ENCODE measurements around the gene HLA-DRB1. TPM values are rescaled to one million over a fixed set of nuclear protein-coding genes. Genes with fewer than 3 reads are reported as not detected.
"Not testable (repeated sequence)": the region's sequence is repeated elsewhere in the genome, so short reads cannot be mapped to it uniquely, and the experiment has no call there.

HLA-DRB1 gene
- polyA plus RNA-seq, 6 donors from 2014 or later = 2,451 to 5,170 (median 4,939) TPM

DNA sequence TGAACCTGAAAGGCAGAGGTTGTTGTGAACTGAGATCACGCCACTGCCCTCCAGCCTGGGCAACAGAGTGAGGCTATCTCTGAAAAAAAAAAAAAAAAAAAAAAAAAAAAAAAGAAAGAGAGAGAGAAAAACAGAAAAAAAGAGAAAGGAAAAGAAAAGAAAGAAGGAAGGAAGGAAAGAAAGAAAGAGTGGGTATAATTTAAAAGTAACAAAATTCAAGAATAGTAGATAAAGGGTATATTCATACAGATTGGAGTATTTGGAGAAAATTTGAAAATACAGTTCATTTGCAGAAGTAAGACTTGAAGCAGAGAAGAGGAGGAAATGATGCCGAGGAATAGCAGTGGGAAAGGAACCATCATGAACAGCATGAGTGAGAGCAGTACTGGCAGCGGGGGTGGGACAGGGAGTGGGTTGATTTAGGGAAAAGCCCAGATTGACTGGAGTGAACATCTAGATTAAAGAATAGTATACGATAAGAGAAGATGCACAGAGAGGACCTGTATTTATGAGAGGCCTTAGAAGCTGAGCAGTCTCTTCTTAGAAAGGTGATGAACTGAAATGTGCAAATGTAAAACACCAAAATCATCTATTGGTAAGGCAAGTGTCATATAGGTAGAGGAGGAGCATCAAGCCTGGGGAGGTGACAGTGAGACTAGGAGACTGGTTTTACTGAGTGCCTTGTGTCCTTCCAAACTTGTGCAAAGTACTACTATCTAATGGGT lies 17.8 kb upstream of the HLA-DRB1 start:
- DNase-seq (no peak), ATAC-seq (ENCODE audit: low read depth in 2 of 2) (no peak)
- H3K36me3 Mint-ChIP-seq = peaks cover 0 to 19% of the 10 kb centered on the region in 2 donors
- H3K4me3 Mint-ChIP-seq = peak overlapping the region in 7 of 8 donors; percentile 7 to 89 (median 63)
- H3K9me3 Mint-ChIP-seq = peaks cover 0 to 18% (median 4%) of the 10 kb centered on the region in 7 donors
- H3K27ac Mint-ChIP-seq = peak overlapping the region in 1 of 6 donors; percentile 100
- no peaks in the 10 kb centered on the region for H3K27me3 Mint-ChIP-seq
- H3K4me1 Mint-ChIP-seq = peaks cover 37 to 58% (median 41%) of the 10 kb centered on the region in 3 donors

DNA sequence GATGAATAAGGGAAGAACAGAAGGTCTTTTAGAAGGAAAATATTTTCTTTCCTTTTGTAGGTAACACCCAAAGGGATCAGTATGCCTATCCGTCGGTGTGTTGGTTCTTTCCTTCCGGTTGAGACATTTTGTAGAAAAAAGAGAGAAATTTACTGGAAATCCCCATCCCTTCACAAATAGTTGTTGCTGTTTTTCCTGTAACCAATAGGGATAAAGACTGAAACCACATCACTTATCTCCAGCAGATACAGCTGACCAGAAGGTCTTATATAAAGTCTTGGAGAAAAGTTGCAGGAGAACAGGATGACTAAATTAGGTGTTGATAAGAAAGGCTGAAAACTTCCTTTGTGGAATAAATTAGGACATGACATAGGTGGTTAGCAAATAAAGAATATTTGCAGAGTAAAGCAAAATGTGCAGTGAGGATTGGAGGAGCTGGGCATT lies 14.8 kb upstream of the HLA-DRB1 start:
- Mint-ChIP-seq H3K4me3 (peak overlapping the region; percentile 66 to 90 (median 80)), H3K27ac (peak overlapping the region in 4 of 6 donors; percentile 98 to 100 (median 99)), H3K36me3 (peaks cover 4 to 17% of the 10 kb centered on the region in 2 donors), H3K27me3 (no peaks in the 10 kb centered on the region), H3K9me3 (peaks cover 0 to 21% (median 5%) of the 10 kb centered on the region in 7 donors), H3K4me1 (peaks cover 44 to 72% (median 62%) of the 10 kb centered on the region in 3 donors)
- ATAC-seq (ENCODE audit: low read depth in 2 of 2) (peak; percentile 68 to 71), DNase-seq (peak; percentile 48)

DNA sequence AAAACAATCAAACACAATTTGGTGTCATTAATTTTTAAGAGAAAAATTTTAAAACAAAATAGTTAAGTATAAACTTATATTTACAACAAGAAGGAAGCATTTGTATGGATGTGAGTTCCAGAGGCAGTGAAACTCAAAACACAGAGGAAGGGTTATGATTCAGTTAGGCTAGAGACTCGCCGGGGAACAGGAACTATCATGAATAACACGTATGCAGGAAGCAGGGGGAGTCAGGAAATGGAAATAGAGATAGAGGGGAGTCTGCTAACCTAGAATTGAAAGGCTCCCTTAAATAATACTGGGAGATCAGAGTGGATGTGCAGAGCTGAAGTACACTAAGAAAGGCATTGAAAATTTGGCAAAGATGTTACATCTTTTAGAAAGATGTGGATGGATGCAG lies 14.2 kb upstream of the HLA-DRB1 start:
- DNase-seq = no peak
- Mint-ChIP-seq H3K4me3 (peak overlapping the region; percentile 66 to 90 (median 80)), H3K4me1 (peaks cover 44 to 76% (median 68%) of the 10 kb centered on the region in 3 donors), H3K9me3 (peaks cover 0 to 25% (median 6%) of the 10 kb centered on the region in 7 donors), H3K27ac (peak overlapping the region in 4 of 6 donors; percentile 98 to 100 (median 99)), H3K27me3 (no peaks in the 10 kb centered on the region), H3K36me3 (peaks cover 4 to 17% of the 10 kb centered on the region in 2 donors)
- ATAC-seq (ENCODE audit: low read depth in 2 of 2) = peak; percentile 54 to 57

DNA sequence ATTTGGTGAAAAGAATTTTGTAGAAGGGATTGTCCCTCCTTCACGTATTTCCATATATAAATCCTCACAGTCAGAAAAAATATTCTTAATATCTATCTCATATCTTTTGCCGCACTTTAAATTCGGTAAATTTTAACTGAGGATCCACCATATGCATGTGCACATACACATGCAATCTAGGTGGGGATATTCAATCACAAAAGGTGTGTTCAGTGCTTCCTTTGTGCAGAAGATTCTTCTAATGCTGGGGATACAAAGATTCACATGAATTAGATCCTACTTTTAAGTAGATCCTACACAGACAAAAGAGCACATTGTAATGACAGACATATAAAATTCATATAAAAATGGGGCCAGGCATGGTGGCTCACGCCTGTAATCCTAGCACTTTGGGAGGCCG lies 13.6 kb upstream of the HLA-DRB1 start:
- ATAC-seq (ENCODE audit: low read depth in 2 of 2) (no peak), DNase-seq (no peak)
- H3K36me3 Mint-ChIP-seq = peaks cover 4 to 17% of the 10 kb centered on the region in 2 donors
- peaks cover 0 to 28% (median 6%) of the 10 kb centered on the region in 7 donors for H3K9me3 Mint-ChIP-seq
- no peaks in the 10 kb centered on the region for H3K27me3 Mint-ChIP-seq
- peak overlapping the region in 4 of 6 donors; percentile 98 to 99 (median 99) for H3K27ac Mint-ChIP-seq
- peak overlapping the region in 6 of 8 donors; percentile 39 to 84 (median 72) for H3K4me3 Mint-ChIP-seq
- H3K4me1 Mint-ChIP-seq = peaks cover 47 to 81% (median 72%) of the 10 kb centered on the region in 3 donors

DNA sequence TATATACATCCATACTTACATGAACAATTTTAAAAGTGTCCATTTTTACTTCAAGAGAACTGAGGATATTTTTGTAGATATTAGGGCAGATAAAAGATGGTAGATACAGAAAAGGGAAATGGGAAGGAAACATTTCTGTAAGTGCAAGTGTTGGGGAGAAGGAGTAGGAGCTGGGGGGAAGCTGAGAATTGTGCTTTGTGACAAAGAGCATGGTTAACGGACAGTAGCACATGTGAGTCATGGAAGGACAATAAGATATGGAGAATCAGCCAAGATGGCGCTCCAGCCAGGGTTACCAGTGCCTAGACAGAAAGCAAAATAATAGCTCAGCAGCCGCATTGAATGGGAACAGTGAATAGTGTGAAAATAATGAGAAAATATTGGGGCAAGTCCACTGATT lies 12.7 kb upstream of the HLA-DRB1 start:
- Mint-ChIP-seq H3K9me3 (peaks cover 0 to 28% (median 6%) of the 10 kb centered on the region in 7 donors), H3K4me1 (peaks cover 43 to 73% (median 73%) of the 10 kb centered on the region in 3 donors), H3K27me3 (no peaks in the 10 kb centered on the region), H3K36me3 (peaks cover 4 to 17% of the 10 kb centered on the region in 2 donors), H3K4me3 (peak overlapping the region in 5 of 8 donors; percentile 39 to 81 (median 71)), H3K27ac (peak overlapping the region in 4 of 6 donors; percentile 98 to 99 (median 99))
- ATAC-seq (ENCODE audit: low read depth in 2 of 2) = no peak
- no peak for DNase-seq

DNA sequence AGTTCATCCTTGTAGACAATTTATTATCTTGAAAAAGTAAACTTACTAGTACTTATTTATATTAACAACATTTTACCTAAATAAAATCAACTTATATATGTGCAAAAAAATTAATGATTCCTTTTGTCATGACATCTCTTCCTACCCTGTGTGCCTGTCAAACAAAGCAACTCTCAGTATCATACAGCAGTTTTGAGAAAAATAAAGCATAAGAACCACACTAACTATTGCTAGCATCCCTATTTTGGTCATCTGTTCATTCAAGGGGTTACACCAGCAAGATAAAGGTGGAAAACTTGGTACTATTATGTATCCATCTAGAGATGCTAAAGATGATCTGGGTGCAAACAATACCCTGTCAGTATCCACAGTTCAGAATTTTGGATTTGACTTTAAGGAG lies 7.4 kb upstream of the HLA-DRB1 start:
- no peak for DNase-seq
- Mint-ChIP-seq H3K9me3 (peaks cover 0 to 14% (median 2%) of the 10 kb centered on the region in 7 donors), H3K4me1 (peaks cover 17 to 50% (median 39%) of the 10 kb centered on the region in 3 donors), H3K4me3 (no peak overlapping the region), H3K36me3 (peaks cover 2 to 4% of the 10 kb centered on the region in 2 donors), H3K27me3 (no peaks in the 10 kb centered on the region), H3K27ac (peak overlapping the region in 5 of 6 donors; percentile 73 to 93 (median 76))
- ATAC-seq (ENCODE audit: low read depth in 2 of 2) = no peak

DNA sequence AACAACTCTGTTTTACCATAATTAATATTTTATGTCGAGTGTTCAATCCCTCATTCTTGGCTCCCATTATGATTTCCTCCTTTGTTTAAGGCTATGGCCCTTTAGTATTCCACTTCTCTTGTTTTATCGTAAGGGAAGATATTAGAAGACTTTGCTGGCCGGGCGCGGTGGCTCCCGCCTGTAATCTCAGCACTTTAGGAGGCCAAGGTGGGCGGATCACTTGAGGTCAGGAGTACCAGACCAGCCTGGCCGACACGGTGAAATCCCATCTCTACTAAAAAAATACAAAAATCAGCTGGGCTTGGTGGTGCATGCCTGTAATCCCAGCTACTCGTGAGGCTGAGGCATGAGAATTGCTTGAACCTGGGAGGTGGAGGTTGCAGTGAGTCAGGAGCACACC lies 1.1 kb upstream of the HLA-DRB1 start:
- not testable (repeated sequence) for DNase-seq; H3K27me3 Mint-ChIP-seq; ATAC-seq (ENCODE audit: low read depth in 2 of 2); H3K9me3 Mint-ChIP-seq
- Mint-ChIP-seq H3K4me1 (peaks cover 39 to 56% (median 46%) of the 10 kb centered on the region in 3 donors), H3K27ac (peak overlapping the region; percentile 95 to 100 (median 100)), H3K4me3 (peak overlapping the region in 4 of 8 donors; percentile 80 to 99 (median 92)), H3K36me3 (peaks cover 29 to 36% of the 10 kb centered on the region in 2 donors)

DNA sequence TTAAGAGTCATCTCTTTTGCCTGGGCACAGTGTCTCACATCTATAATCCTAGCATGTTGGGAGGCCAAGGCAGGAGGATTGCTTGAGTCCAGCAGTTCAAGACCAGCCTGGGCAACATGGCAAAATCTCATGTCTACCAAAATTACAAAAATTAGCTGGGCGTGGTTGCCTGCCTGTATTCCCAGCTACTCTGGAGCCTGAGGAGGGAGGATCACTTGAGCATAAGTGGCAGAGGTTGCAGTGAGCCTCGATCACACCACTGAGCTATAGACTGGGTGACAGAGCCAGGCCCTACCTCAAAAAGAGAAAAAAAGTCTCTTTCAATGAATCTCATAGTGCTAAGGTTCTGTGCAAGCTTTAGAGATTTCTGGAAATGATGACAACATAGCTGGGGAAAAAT lies 1.5 kb downstream of the HLA-DRB1 start:
- Mint-ChIP-seq H3K4me1 (peaks cover 62 to 73% (median 69%) of the 10 kb centered on the region in 3 donors), H3K4me3 (peak overlapping the region; percentile 80 to 99 (median 95)), H3K9me3 (no peaks in the 10 kb centered on the region), H3K27ac (peak overlapping the region; percentile 95 to 100 (median 100)), H3K36me3 (peaks cover 47 to 55% of the 10 kb centered on the region in 2 donors), H3K27me3 (no peaks in the 10 kb centered on the region)
- no peak for DNase-seq
- ATAC-seq (ENCODE audit: low read depth in 2 of 2) = no peak

DNA sequence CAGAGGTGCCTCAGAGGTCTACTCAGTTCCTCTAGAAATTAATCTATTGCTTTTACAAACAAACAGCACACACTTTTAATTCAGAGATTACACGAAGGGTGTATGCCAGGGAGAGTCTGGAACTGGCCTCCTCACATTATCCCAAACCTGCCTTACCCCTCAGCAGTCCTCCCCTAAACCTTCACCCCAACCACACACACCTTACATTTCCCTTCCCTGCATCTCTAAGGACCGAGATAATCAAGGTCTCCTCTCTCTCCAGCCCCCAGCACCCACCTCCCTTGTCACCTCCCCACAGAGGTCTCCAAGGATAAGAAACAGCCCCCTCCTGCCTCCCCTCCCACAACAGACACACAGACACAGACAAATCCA lies 6.1 kb downstream of the HLA-DRB1 start:
- peaks cover 72 to 76% of the 10 kb centered on the region in 2 donors for H3K36me3 Mint-ChIP-seq
- ATAC-seq (ENCODE audit: low read depth in 2 of 2) (peak; percentile 5), DNase-seq (no peak)
- H3K27ac Mint-ChIP-seq = peak overlapping the region; percentile 72 to 100 (median 92)
- H3K27me3 Mint-ChIP-seq = no peaks in the 10 kb centered on the region
- peak overlapping the region; percentile 76 to 99 (median 86) for H3K4me3 Mint-ChIP-seq
- peaks cover 0 to 4% (median 0%) of the 10 kb centered on the region in 7 donors for H3K9me3 Mint-ChIP-seq
- peaks cover 69 to 78% (median 75%) of the 10 kb centered on the region in 3 donors for H3K4me1 Mint-ChIP-seq

DNA sequence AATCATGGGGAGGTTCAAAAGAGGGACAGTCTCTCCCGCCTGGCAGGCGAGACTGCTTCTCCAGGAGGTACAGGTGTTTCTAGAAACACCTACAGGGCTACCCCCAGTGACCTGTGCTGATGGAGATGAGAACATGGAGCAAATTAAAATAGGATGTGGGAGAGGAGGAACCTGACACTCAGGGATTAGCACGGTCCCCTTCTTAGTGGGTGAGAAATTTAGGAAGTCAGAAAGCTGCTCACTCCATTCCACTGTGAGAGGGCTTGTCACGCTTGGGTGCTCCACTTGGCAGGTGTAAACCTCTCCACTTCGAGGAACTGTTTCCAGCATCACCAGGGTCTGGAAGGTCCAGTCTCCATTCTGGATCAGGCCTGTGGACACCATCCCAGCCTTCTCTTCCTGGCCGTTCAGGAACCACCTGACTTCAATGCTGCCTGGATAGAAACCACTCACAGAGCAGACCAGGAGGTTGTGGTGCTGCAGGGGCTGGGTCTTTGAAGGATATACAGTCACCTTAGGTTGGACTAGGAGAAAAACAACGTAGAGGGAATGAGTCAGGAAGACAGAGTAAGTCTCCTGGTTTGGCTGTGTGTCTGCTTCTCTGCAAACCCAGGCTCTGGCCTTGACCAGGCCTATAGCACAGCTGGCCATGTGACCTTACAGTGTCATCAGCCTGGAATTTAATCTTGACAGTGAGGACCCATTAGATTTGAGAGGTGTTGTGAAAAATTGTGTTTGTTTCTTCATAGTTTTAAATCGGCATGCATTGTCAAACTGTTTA lies 8.1 kb downstream of the HLA-DRB1 start:
- ATAC-seq (ENCODE audit: low read depth in 2 of 2) (peak; percentile 10 to 13), DNase-seq (no peak)
- Mint-ChIP-seq H3K4me3 (peak overlapping the region; percentile 48 to 84 (median 74)), H3K4me1 (peaks cover 59 to 74% (median 62%) of the 10 kb centered on the region in 3 donors), H3K27me3 (no peaks in the 10 kb centered on the region), H3K27ac (peak overlapping the region; percentile 65 to 100 (median 91)), H3K9me3 (peaks cover 0 to 4% (median 0%) of the 10 kb centered on the region in 7 donors), H3K36me3 (peaks cover 56 to 68% of the 10 kb centered on the region in 2 donors)

DNA sequence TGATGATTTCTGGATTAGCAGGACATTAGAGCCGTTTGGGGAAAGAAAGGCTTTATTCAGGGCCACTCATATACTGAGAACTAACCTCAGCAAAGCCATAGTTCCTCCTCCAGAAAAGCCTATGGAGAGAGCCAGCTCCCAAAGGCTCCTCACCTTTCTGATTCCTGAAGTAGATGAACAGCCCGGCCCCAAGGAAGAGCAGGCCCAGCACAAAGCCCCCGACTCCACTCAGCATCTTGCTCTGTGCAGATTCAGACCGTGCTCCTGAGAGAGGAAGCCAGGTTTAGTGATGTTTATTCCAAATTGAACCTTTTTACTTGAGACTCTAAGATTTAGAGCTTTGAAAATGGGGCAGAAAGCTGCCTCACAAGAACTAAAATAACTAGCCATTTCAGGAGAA lies 9.1 kb downstream of the HLA-DRB1 start:
- H3K4me1 Mint-ChIP-seq = peaks cover 57 to 76% (median 60%) of the 10 kb centered on the region in 3 donors
- H3K9me3 Mint-ChIP-seq = peaks cover 0 to 4% (median 0%) of the 10 kb centered on the region in 7 donors
- H3K27me3 Mint-ChIP-seq = no peaks in the 10 kb centered on the region
- peak overlapping the region in 7 of 8 donors; percentile 30 to 84 (median 68) for H3K4me3 Mint-ChIP-seq
- ATAC-seq (ENCODE audit: low read depth in 2 of 2) = no peak
- H3K27ac Mint-ChIP-seq = peak overlapping the region; percentile 87 to 100 (median 93)
- no peak for DNase-seq
- H3K36me3 Mint-ChIP-seq = peaks cover 47 to 68% of the 10 kb centered on the region in 2 donors

DNA sequence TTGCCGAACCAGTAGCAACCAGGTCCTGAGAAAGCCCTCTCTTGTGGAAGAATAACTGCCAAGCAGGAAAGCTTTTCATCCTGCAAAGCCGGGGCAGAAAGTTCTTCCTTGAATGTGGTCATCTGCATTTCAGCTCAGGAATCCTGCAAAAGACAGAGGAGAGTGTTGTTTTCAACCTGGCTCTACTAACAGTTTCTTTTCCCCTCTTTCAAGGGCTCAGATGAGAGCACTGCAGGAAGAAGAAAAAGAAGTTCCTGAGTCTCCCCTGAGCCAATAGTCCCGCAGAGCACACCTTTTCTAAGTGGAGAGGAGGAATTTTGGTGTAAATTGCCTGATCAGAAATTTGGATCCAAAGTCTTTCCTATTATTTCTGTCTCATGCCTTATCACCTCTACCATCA lies 10.7 kb downstream of the HLA-DRB1 start:
- H3K36me3 Mint-ChIP-seq = peaks cover 31 to 57% of the 10 kb centered on the region in 2 donors
- H3K4me1 Mint-ChIP-seq = peaks cover 41 to 64% (median 44%) of the 10 kb centered on the region in 3 donors
- DNase-seq (no peak), ATAC-seq (ENCODE audit: low read depth in 2 of 2) (no peak)
- H3K27me3 Mint-ChIP-seq = no peaks in the 10 kb centered on the region
- H3K9me3 Mint-ChIP-seq = peaks cover 0 to 4% (median 0%) of the 10 kb centered on the region in 7 donors
- peak overlapping the region; percentile 65 to 100 (median 82) for H3K27ac Mint-ChIP-seq
- peak overlapping the region in 5 of 8 donors; percentile 27 to 71 (median 66) for H3K4me3 Mint-ChIP-seq

DNA sequence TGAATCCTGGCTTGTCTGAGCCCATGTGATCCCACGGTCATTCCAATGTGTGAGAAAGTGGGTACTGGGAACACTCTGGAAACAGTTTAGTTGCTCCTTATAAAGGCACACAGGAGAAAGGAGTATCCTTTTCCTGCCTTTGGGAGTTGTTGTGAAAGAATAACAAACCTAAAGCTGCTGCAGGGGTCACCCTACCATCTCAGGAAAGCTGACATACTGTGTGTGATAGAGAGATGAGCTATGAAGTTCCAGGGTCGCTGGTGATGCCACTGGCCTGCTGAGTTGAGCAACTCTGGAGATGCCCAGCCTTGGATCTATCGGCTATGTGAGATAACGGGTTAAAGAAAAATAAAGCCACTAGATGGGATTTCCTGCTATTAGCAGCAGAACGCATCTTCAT lies 12.2 kb downstream of the HLA-DRB1 start:
- Mint-ChIP-seq H3K4me3 (peak overlapping the region in 3 of 8 donors; percentile 6 to 69 (median 7)), H3K4me1 (peaks cover 34 to 61% (median 35%) of the 10 kb centered on the region in 3 donors), H3K36me3 (peaks cover 23 to 53% of the 10 kb centered on the region in 2 donors), H3K27ac (peak overlapping the region; percentile 25 to 100 (median 74))
- DNase-seq; H3K9me3 Mint-ChIP-seq; H3K27me3 Mint-ChIP-seq; ATAC-seq (ENCODE audit: low read depth in 2 of 2): not testable (repeated sequence)
